Upper lobe of left lung (tissue), 4 donors: ENCODE measurements around the gene ADCY2.

Experiments used
- POLR2A ChIP-seq, 4 donors: fragments of 450-650 bp; IDR thresholded peaks; one replicate each; pipeline ENCODE4 v1.5.1; 2016 to 2017; ENCODE audit warnings: antibody characterized with exemption in 4 of 4, mild to moderate bottlenecking in 2 of 4
- POLR2AphosphoS5 ChIP-seq, 2 donors: sonication (generic); formaldehyde crosslinking; IDR thresholded peaks; one replicate each; pipeline ENCODE4 v1.5.1; 2017; ENCODE audit warnings: antibody characterized with exemption in 2 of 2
- TF ChIP-seq, protein P1 (sequence below), 6 experiments: fragments of 450-650 bp in 4 of 6; fragments of 200-600 bp in 2 of 6; sonication (generic) in 2 of 6; IDR thresholded peaks; one replicate each; pipeline ENCODE4 v1.5.1; 2016 to 2019; ENCODE audit warnings: antibody characterized with exemption in 6 of 6

DNA sequence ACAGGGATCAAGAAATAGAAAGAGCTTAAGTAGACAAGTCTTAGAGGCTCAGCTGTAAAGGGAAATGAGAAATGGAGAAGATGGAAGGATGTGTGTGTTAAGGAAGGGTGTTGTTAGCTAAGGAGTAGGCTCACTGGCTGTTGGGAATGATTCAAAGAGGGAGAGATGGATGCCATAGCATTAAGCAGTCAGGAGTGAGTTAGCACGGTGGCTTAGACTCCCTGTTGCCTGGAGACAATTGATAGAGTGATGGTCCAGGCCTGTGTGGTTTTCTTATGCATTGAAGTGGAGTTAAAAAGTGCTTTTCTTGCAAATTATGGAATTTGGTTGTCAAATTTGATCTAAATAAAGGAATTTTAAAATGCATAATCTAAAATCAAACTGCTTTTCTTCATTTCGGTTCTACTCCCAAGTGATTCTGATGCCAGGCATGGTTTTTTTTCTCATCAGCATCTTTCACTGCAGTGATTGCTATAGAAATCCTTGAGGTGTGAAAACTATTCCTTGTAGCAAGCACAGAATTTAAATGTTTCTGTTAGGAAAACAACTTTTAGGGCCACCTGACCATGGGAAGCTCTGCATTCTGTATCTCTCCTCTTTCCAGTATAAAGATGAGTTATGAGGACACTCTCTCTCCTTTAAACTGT is 214.7 kb downstream of the ADCY2 start:
- TF ChIP-seq, protein P1, sequence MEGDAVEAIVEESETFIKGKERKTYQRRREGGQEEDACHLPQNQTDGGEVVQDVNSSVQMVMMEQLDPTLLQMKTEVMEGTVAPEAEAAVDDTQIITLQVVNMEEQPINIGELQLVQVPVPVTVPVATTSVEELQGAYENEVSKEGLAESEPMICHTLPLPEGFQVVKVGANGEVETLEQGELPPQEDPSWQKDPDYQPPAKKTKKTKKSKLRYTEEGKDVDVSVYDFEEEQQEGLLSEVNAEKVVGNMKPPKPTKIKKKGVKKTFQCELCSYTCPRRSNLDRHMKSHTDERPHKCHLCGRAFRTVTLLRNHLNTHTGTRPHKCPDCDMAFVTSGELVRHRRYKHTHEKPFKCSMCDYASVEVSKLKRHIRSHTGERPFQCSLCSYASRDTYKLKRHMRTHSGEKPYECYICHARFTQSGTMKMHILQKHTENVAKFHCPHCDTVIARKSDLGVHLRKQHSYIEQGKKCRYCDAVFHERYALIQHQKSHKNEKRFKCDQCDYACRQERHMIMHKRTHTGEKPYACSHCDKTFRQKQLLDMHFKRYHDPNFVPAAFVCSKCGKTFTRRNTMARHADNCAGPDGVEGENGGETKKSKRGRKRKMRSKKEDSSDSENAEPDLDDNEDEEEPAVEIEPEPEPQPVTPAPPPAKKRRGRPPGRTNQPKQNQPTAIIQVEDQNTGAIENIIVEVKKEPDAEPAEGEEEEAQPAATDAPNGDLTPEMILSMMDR (IDR thresholded peaks at IDR 0.05) = no peak
- TF ChIP-seq POLR2AphosphoS5 (IDR thresholded peaks at IDR 0.05) = no peak
- TF ChIP-seq POLR2A (IDR thresholded peaks at IDR 0.05) = no peak
